ENCODE results near the gene FBXW5. TPM values are rescaled to one million over a fixed set of nuclear protein-coding genes. Genes with fewer than 3 reads are reported as not detected.

Gene FBXW5
- total RNA-seq, 4 donors from 2014 or later, result 101 to 166 (median 142) TPM

DNA sequence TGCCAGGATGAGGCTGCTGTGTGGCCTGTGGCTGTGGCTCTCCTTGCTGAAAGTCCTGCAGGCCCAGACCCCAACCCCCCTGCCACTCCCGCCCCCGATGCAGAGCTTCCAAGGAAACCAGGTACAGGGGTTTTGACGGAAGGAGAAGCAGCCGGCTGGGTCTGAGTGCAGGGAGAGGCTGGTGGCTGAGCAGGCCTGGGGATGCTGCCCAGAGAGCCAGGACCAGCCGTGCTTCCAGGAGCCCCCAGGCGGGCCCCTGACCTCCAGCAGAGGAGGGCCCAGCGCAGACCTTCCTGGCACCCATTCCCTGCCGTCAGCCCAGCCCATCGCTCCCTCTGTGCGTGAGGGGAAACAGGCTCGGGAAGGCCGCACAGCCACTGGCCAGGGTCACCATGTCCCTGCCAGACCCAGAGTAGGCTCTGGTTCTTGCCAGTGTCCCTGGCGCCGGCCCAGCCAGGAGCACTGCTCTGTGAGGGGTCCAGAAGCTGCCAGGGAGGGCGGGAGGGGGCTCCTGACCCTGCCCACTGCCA lies 7.8 kb upstream of the FBXW5 start:
- Histone ChIP-seq H3K4me1 (peaks cover 29% of the 10 kb centered on the region), H3K27me3 (no peaks in the 10 kb centered on the region), H3K4me3 (no peak overlapping the region), H3K27ac (no peak overlapping the region), H3K36me3 (no peaks in the 10 kb centered on the region), H3K9me3 (no peaks in the 10 kb centered on the region)
- DNase-seq (ENCODE audit: low spot score in 2 of 2), result no peak
- WGBS, result 58% methylated on average over 9 of the region's 15 CpGs
- TF ChIP-seq POLR2AphosphoS5 (IDR thresholded peaks at IDR 0.05) (no peak), EP300 (IDR thresholded peaks at IDR 0.05) (no peak), POLR2A (IDR thresholded peaks at IDR 0.05) (no peak)
- TF ChIP-seq, protein P1, sequence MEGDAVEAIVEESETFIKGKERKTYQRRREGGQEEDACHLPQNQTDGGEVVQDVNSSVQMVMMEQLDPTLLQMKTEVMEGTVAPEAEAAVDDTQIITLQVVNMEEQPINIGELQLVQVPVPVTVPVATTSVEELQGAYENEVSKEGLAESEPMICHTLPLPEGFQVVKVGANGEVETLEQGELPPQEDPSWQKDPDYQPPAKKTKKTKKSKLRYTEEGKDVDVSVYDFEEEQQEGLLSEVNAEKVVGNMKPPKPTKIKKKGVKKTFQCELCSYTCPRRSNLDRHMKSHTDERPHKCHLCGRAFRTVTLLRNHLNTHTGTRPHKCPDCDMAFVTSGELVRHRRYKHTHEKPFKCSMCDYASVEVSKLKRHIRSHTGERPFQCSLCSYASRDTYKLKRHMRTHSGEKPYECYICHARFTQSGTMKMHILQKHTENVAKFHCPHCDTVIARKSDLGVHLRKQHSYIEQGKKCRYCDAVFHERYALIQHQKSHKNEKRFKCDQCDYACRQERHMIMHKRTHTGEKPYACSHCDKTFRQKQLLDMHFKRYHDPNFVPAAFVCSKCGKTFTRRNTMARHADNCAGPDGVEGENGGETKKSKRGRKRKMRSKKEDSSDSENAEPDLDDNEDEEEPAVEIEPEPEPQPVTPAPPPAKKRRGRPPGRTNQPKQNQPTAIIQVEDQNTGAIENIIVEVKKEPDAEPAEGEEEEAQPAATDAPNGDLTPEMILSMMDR (IDR thresholded peaks at IDR 0.05), result no peak

DNA sequence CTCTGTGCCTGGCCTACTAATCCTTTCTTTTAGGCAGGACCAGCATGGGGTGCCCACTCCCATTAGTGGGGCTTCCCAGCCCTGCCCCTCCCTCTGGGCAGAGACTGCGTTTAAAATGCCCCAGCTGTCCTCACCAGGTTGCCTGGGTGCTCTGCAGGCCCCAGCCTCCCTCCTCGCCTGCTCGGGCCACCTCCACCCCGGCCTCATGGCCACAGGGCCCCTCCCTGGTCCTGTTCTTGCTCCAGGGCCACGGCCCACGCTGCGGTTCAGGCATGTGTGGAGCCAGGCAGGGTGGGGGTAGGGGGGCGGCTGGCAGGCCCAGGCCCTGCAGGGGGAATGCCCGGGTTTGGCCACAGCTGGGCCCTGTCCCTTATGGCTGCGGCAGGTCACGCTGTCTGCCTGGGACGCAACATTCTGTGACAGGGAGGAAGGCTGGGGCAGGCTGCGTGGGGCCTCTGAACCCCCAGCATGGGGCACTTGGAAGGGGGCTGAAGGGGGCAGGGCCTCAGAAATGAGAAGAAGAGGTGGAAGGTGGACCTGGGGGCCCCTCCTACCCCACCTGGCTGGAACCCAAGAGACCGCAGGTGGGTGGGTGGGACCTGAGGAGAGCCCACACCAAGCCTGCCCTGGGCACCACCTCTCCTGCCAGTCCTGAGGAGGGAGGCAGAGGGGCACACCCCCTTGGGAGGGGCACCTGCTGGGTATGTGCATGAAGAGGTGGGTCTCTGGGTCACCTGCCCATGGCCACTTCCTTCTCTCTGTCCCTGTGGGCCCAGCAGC lies 7.2 kb upstream of the FBXW5 start, which contains the start of gene LCN12:
LCN12 (plus strand) TSS at position 733 of the 780 bp plus-strand sequence. CDS start 55 bp downstream, outside the sequence.
- no peak within 1 kb of the TSS for H3K27ac ChIP-seq
- WGBS, result 88% methylated on average over 10 of the region's 14 CpGs
- no peaks in the 10 kb centered on the region for H3K9me3 ChIP-seq
- TF ChIP-seq, protein P1 (IDR thresholded peaks at IDR 0.05), result no peak
- TF ChIP-seq POLR2A (IDR thresholded peaks at IDR 0.05) (no peak), POLR2AphosphoS5 (IDR thresholded peaks at IDR 0.05) (no peak), EP300 (IDR thresholded peaks at IDR 0.05) (no peak)
- no peak within 1 kb of the TSS for H3K4me3 ChIP-seq
- H3K4me1 ChIP-seq, result peaks cover 32% of the 10 kb centered on the region
- no peak for DNase-seq (ENCODE audit: low spot score in 2 of 2)
- H3K27me3 ChIP-seq, result no peaks in the 10 kb centered on the region
- H3K36me3 ChIP-seq, result no peaks in the 10 kb centered on the region

DNA sequence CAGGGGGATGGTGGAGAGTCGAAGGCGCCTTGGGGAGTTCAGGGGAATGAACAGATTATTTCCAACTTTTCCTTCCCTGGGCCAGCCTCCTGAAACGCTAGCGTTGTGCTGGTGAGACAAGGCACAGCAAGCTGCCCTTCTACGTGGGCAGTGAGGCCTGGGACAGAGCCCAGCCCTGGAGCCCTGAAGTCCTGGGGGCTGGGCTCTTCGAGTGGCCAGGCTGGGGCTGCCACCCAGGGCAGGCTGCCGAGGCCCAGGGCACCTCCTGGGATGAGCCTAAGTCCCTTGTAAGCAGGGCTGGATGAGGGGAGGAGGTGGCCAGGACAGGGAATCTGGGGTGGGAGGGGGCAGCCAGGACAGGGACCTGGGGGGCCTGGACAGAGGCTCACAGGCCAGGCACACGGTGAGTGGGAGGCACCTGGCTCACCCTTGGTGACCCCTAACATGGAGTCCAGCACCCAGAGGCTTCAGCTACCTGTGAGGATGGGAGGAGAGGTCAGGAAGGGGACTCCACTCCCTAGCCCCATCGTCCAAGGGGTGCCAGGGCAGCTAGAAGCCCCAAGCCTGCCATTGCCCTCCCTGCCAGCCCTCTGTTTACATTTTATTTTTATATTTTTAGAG lies 6.2 kb upstream of the FBXW5 start:
- Histone ChIP-seq H3K9me3 (no peaks in the 10 kb centered on the region), H3K4me1 (peaks cover 32% of the 10 kb centered on the region), H3K4me3 (peak overlapping the region; percentile 59), H3K27ac (peak overlapping the region; percentile 49), H3K27me3 (no peaks in the 10 kb centered on the region), H3K36me3 (no peaks in the 10 kb centered on the region)
- TF ChIP-seq, protein P1 (IDR thresholded peaks at IDR 0.05), result no peak
- no peak for TF ChIP-seq EP300 (IDR thresholded peaks at IDR 0.05)
- no peak for DNase-seq (ENCODE audit: low spot score in 2 of 2)
- 59% methylated on average over 4 of the region's 9 CpGs for WGBS

DNA sequence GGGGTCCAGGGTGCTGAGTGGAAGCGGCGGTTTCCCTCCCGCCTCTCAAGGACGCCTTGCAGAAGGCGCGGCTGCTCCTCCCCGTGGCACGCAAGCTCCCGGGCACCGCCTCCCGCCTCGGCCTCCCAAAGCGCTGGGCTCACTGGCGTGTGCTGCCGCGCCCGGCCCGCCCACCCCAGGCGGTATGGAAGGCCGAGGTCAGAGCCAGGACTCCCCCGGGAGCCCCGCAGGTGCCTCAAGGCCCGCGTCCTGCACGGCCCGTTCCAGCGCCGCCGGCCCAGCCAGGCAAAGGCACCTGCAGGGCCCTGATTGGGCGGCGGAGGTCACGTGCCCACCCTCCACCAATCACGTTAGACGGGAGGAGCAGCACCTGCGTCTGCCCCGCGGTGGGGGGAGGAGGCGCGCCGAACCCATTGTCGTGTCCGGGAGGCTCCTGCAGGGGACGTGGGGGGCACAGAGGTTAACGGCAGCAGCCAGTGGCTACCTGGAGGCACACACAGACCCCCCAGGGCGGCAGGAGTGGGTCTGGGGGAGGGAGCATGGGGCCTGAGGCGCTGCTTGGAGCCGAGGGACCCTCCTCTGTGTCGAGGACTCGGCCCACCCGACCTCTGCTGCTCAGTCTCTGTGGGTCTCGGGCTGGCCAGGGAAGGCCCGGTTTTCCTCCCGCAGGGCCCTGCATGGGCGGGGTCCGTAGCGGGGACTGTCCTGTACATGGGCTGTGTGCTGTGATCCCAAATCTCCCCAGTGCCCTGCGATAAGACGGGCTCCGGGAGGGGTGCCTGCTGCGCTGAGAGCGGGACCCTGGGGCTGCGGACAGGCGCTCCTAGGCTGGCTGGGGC lies 5.5 kb upstream of the FBXW5 start:
- H3K4me1 ChIP-seq, result peaks cover 34% of the 10 kb centered on the region
- H3K4me3 ChIP-seq, result peak overlapping the region; percentile 59
- no peaks in the 10 kb centered on the region for H3K9me3 ChIP-seq
- H3K36me3 ChIP-seq, result no peaks in the 10 kb centered on the region
- WGBS, result 0% methylated on average over 4 of the region's 63 CpGs
- peak; percentile 97 for DNase-seq (ENCODE audit: low spot score in 2 of 2)
- TF ChIP-seq POLR2AphosphoS5 (IDR thresholded peaks at IDR 0.05), result no peak
- TF ChIP-seq POLR2A (IDR thresholded peaks at IDR 0.05), result peak in 1 of 2 donors; percentile 16
- TF ChIP-seq EP300 (IDR thresholded peaks at IDR 0.05), result no peak
- H3K27me3 ChIP-seq, result no peaks in the 10 kb centered on the region
- H3K27ac ChIP-seq, result peak overlapping the region; percentile 49

DNA sequence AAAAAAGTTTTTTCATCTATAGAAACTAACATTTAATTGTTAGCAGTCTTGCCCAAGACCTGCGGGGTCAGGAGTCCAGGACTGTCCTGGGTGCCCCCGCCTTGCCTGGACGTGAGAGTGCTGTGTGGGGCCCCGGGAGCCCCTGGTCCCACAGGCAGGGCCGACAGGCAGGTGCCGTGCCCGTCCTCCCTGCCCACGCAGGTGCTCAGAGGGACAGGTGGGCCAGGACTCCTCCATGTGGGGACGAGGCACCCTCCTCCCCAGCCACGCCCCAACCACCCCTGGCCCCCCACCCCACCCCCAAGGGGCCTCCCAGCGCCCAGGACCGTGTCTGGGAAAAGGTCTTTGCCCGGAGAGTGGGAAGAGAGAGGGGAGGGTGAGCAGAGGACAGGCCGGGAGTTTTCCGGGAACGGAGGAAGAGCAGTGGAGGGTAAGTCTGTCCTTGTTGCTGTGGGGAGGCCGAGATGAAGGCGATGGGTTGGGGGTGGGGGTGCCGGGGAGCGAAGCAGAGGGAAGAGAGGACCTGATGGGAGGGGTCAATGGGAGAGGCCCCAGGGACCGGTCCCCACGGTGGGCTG lies 4.8 kb upstream of the FBXW5 start:
- Histone ChIP-seq H3K27me3 (no peaks in the 10 kb centered on the region), H3K27ac (peak overlapping the region; percentile 49), H3K9me3 (no peaks in the 10 kb centered on the region), H3K4me1 (peaks cover 37% of the 10 kb centered on the region), H3K4me3 (peak overlapping the region; percentile 59), H3K36me3 (no peaks in the 10 kb centered on the region)
- 12% methylated on average over 9 of the region's 22 CpGs for WGBS
- no peak for TF ChIP-seq EP300 (IDR thresholded peaks at IDR 0.05)
- TF ChIP-seq, protein P1 (IDR thresholded peaks at IDR 0.05), result no peak
- TF ChIP-seq POLR2AphosphoS5 (IDR thresholded peaks at IDR 0.05), result no peak
- TF ChIP-seq POLR2A (IDR thresholded peaks at IDR 0.05), result no peak
- DNase-seq (ENCODE audit: low spot score in 2 of 2), result no peak

Data from suprapubic skin (tissue), 4 donors.